SW 1271 (cell line): Measurements from ENCODE around the gene AFF4.
"Not testable (repeated sequence)": the region's sequence is repeated elsewhere in the genome, so short reads cannot be mapped to it uniquely, and the experiment has no call there.

ENCODE experiments used
- DNase-seq, 2 experiments: peaks; one replicate each; lab custom pipeline; 2025; lab: John Stamatoyannopoulos, UW

AFF4 gene

GRCh38 chr5:132963171-132964104, at the start of gene AFF4:
TSS of gene AFF4 (minus strand) at chr5:132963634. CDS start at chr5:132937189, 26,445 bp downstream.
- peak; percentile 95 to 96 for DNase-seq

- not testable (repeated sequence) for DNase-seq
Measured at GRCh38 chr5:133008455-133008854, 45.0 kb upstream of the AFF4 start.

- no peak for DNase-seq
Measured at GRCh38 chr5:133006653-133007052, 43.2 kb upstream of the AFF4 start.

- no peak for DNase-seq
Measured at GRCh38 chr5:132999246-132999645, 35.8 kb upstream of the AFF4 start.

GRCh38 chr5:132998556-132998955, 35.1 kb upstream of the AFF4 start:
- DNase-seq: no peak

- DNase-seq: no peak
Measured at GRCh38 chr5:132996307-132996706, 32.9 kb upstream of the AFF4 start.

- DNase-seq: no peak
Measured at GRCh38 chr5:132987531-132988408, 24.3 kb upstream of the AFF4 start.

GRCh38 chr5:132982971-132983370, 19.5 kb upstream of the AFF4 start:
- not testable (repeated sequence) for DNase-seq

- DNase-seq: no peak
Measured at GRCh38 chr5:132981288-132981687, 17.9 kb upstream of the AFF4 start.

GRCh38 chr5:132979976-132980375, 16.5 kb upstream of the AFF4 start:
- no peak for DNase-seq

- no peak for DNase-seq
Measured at GRCh38 chr5:132979367-132979940, 16.0 kb upstream of the AFF4 start.

GRCh38 chr5:132976852-132977251, 13.4 kb upstream of the AFF4 start:
- no peak for DNase-seq

- not testable (repeated sequence) for DNase-seq
Measured at GRCh38 chr5:132972436-132972828, 9.0 kb upstream of the AFF4 start.

GRCh38 chr5:132971483-132972435, 8.3 kb upstream of the AFF4 start:
- DNase-seq: no peak

- no peak for DNase-seq
Measured at GRCh38 chr5:132965120-132965519, 1.7 kb upstream of the AFF4 start.

- peak; percentile 53 to 71 for DNase-seq
Measured at GRCh38 chr5:132962429-132963021, 909 bp downstream of the AFF4 start.

- no peak for DNase-seq
Measured at GRCh38 chr5:132961887-132962286, 1.5 kb downstream of the AFF4 start.

- not testable (repeated sequence) for DNase-seq
Measured at GRCh38 chr5:132961123-132961815, 2.2 kb downstream of the AFF4 start.

GRCh38 chr5:132956166-132956799, 7.2 kb downstream of the AFF4 start:
- DNase-seq: not testable (repeated sequence)

- DNase-seq: no peak
Measured at GRCh38 chr5:132953710-132954109, 9.7 kb downstream of the AFF4 start.
